GM19035 (cell line): ENCODE measurements around the gene SH3BP1.

Experiments
- ATAC-seq: cut with Tn5 transposase; IDR thresholded peaks from one replicate; pipeline ENCODE4 v1.9.1; 2021; ENCODE audit not compliant: unreplicated experiment

Gene SH3BP1

GRCh38 chr22:37701141-37701786 is 61.8 kb downstream of the SH3BP1 start:
- ATAC-seq: no peak

- ATAC-seq: no peak
Observed at GRCh38 chr22:37703906-37704305, 64.4 kb downstream of the SH3BP1 start.

- no peak for ATAC-seq
Observed at GRCh38 chr22:37704645-37705044, 65.2 kb downstream of the SH3BP1 start.

GRCh38 chr22:37705205-37705604 is 65.7 kb downstream of the SH3BP1 start:
- ATAC-seq: no peak
